ENCODE results near the gene BZW1.

GRCh38 chr2:200847269-200847668, 35.6 kb downstream of the BZW1 start:
- TF ChIP-seq USF2 (IDR thresholded peaks at IDR 0.05; ENCODE audit: borderline replicate concordance, low read depth, low read length) (no peak), CTCF (IDR thresholded peaks at IDR 0.05) (no peak), RAD21 (IDR thresholded peaks at IDR 0.05; ENCODE audit: low read length) (no peak), REST (IDR thresholded peaks at IDR 0.05; ENCODE audit: low read depth, low read length) (no peak), YY1 (IDR thresholded peaks at IDR 0.05; ENCODE audit: low read depth) (no peak), POLR2AphosphoS5 (IDR thresholded peaks at IDR 0.05; ENCODE audit: low read depth, low read length) (no peak), GABPA (IDR thresholded peaks at IDR 0.05; ENCODE audit: low read depth) (no peak), ZBTB33 (IDR thresholded peaks at IDR 0.05; ENCODE audit: borderline replicate concordance, low read depth) (no peak), GATA2 (CRISPR knock-in tag; IDR thresholded peaks at IDR 0.05) (no peak)
